HEK293T (cell line): ENCODE results near the gene RPH3AL.

Source experiments
- CTCF ChIA-PET: fragments of 350-600 bp; formaldehyde crosslinking; extraction: SDS; loops from one replicate; lab custom pipeline; 2021; ENCODE audit warnings: antibody characterized with exemption, inconsistent platforms; lab: Yijun Ruan, JAX
- POLR2A ChIA-PET: fragments of 350-600 bp; formaldehyde crosslinking; extraction: SDS; loops from one replicate; lab custom pipeline; 2020; ENCODE audit warnings: antibody characterized with exemption, inconsistent platforms; lab: Yijun Ruan, JAX
- DNase-seq: peaks from one replicate; pipeline ENCODE4 v3.0.0; 2012; ENCODE audit warnings: mixed read lengths; ENCODE audit errors: extremely low spot score
- ARNT ChIP-seq: fragments of 450-650 bp; IDR thresholded peaks from 2 replicates; pipeline ENCODE4 v1.6.1; 2017; ENCODE audit warnings: mild to moderate bottlenecking
- BHLHE40 ChIP-seq: fragments of 450-650 bp; IDR thresholded peaks from 2 replicates; pipeline ENCODE4 v1.6.1; 2016; ENCODE audit warnings: mild to moderate bottlenecking, moderate library complexity, borderline replicate concordance
- CTBP1 ChIP-seq: fragments of 450-650 bp; IDR thresholded peaks from 2 replicates; pipeline ENCODE4 v1.6.1; 2016; ENCODE audit warnings: borderline replicate concordance
- ELF4 ChIP-seq: fragments of 450-650 bp; IDR thresholded peaks from 2 replicates; pipeline ENCODE4 v1.6.1; 2017; ENCODE audit warnings: antibody characterized with exemption
- FOXA1 ChIP-seq: fragments of 450-650 bp; IDR thresholded peaks from 2 replicates; pipeline ENCODE4 v1.6.1; 2016; ENCODE audit warnings: mild to moderate bottlenecking
- FOXK2 ChIP-seq: fragments of 450-650 bp; IDR thresholded peaks from 2 replicates; pipeline ENCODE4 v1.6.1; 2016; ENCODE audit warnings: mild to moderate bottlenecking
- FOXM1 ChIP-seq: fragments of 450-650 bp; IDR thresholded peaks from 2 replicates; pipeline ENCODE4 v1.6.1; 2017; ENCODE audit warnings: mild to moderate bottlenecking, borderline replicate concordance
- HDGF ChIP-seq: fragments of 450-650 bp; IDR thresholded peaks from 2 replicates; pipeline ENCODE4 v1.6.1; 2017; ENCODE audit warnings: antibody characterized with exemption, borderline replicate concordance
- L3MBTL2 ChIP-seq: fragments of 450-650 bp; conservative IDR thresholded peaks from 2 replicates; pipeline ENCODE4 v1.6.1; 2016; ENCODE audit warnings: mild to moderate bottlenecking
- LEF1 ChIP-seq: fragments of 450-650 bp; IDR thresholded peaks from 2 replicates; pipeline ENCODE4 v1.6.1; 2017; ENCODE audit warnings: mild to moderate bottlenecking, borderline replicate concordance
- NFRKB ChIP-seq: fragments of 450-650 bp; IDR thresholded peaks from 2 replicates; pipeline ENCODE4 v1.6.1; 2016; ENCODE audit warnings: mild to moderate bottlenecking, moderate library complexity
- SP1 ChIP-seq: fragments of 450-650 bp; IDR thresholded peaks from 2 replicates; pipeline ENCODE4 v1.6.1; 2017
- SUZ12 ChIP-seq: fragments of 450-650 bp; IDR thresholded peaks from 2 replicates; pipeline ENCODE4 v1.6.1; 2016; ENCODE audit warnings: mild to moderate bottlenecking
- TARDBP ChIP-seq: fragments of 450-650 bp; IDR thresholded peaks from 2 replicates; pipeline ENCODE4 v1.6.1; 2016
- ZNF384 ChIP-seq: fragments of 450-650 bp; IDR thresholded peaks from 2 replicates; pipeline ENCODE4 v1.6.1; 2016
- TF ChIP-seq, protein P1 (sequence below): fragments of 450-650 bp; IDR thresholded peaks from 2 replicates; pipeline ENCODE4 v1.6.1; 2016

Gene RPH3AL

DNA sequence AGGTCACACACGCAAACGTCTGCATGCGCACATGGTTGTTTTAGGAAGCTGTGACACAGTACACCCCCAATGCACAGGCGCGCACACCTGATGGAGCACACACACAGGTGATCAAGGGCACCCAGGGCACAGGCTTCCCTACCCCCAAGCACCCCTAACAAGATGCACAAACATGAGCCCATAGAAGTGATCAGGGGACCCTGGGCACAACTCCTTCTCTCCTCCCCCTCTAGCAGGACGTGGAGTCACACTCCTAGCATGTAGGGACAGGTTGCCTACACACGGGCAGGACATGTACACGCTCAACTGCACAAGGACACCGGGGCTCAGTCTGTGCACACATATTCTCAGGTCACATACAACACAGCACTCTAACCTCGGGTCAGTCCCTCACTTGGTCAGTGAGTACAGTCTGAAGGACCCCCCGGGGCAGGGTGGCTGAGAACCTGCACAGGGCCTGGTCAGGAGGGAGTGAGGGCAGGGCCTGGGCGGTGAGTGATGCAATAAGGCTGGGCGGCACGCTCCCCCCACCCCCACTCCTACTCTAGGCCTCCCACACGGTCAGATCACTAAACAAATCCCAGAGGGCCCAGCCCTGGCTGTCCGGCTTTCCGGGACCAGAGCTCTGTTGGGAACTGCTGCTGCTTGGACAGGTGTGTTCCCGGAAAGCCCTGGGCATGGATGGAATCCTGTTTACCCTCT, 170.4 kb downstream of the RPH3AL start:
- DNase-seq = no peak
- ChIA-PET CTCF (no interaction called here), POLR2A (no interaction called here)
- no peak for TF ChIP-seq ELF4
- no peak for TF ChIP-seq BHLHE40
- no peak for TF ChIP-seq TARDBP
- no peak for TF ChIP-seq ARNT
- TF ChIP-seq SP1 = no peak
- TF ChIP-seq L3MBTL2 = no peak
- TF ChIP-seq SUZ12 = no peak
- no peak for TF ChIP-seq LEF1
- TF ChIP-seq NFRKB = no peak
- no peak for TF ChIP-seq ZNF384
- no peak for TF ChIP-seq FOXM1

DNA sequence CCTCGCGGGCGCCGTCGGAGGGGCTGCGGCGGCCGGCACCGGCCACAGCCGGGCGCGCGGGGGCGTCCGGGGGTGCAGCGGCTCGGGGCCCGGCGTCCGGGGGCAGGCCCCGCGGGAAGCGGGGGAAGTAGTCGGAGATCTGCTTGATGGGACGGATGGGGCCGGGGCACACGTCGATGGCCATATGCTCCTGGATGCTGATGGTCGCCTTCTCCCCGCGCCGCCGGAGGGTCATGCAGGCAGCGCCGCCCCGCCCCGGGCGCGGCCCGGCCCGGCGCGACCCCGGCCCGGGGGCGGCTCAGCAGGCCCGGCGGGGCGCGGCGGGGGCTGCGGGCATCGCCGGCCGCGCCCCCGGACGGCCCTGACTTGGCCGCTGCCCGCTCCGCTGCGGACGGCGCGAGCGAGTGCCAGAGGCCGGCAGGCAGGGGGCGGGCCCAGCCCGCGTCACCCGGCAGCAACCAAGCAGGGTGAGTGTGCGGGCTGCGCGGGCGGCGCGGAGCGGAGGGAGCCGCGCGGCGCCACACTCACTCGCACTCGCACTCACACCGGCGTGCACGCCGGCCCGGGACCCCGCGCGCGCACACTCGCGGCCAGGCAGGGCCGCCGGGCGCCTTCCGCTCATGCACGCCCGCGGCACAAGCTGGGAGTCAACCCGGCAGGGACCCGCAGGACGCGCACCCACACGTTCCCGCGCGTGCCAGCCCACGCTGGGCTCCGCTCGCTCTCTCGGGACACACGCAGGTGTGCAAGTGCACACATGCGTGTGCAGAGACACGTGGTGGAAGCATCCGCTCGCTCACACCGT, 171.2 kb downstream of the RPH3AL start, which contains the start of gene DOC2B:
Gene DOC2B (minus strand): TSS at position 406 of the 805 bp plus-strand sequence. CDS start 171 bp downstream, at position 235.
- TF ChIP-seq, protein P1, sequence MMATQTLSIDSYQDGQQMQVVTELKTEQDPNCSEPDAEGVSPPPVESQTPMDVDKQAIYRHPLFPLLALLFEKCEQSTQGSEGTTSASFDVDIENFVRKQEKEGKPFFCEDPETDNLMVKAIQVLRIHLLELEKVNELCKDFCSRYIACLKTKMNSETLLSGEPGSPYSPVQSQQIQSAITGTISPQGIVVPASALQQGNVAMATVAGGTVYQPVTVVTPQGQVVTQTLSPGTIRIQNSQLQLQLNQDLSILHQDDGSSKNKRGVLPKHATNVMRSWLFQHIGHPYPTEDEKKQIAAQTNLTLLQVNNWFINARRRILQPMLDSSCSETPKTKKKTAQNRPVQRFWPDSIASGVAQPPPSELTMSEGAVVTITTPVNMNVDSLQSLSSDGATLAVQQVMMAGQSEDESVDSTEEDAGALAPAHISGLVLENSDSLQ = no peak
- TF ChIP-seq FOXA1 (no peak), TARDBP (no peak)
- ChIA-PET CTCF (no interaction called here), POLR2A (no interaction called here)
- DNase-seq = no peak

DNA sequence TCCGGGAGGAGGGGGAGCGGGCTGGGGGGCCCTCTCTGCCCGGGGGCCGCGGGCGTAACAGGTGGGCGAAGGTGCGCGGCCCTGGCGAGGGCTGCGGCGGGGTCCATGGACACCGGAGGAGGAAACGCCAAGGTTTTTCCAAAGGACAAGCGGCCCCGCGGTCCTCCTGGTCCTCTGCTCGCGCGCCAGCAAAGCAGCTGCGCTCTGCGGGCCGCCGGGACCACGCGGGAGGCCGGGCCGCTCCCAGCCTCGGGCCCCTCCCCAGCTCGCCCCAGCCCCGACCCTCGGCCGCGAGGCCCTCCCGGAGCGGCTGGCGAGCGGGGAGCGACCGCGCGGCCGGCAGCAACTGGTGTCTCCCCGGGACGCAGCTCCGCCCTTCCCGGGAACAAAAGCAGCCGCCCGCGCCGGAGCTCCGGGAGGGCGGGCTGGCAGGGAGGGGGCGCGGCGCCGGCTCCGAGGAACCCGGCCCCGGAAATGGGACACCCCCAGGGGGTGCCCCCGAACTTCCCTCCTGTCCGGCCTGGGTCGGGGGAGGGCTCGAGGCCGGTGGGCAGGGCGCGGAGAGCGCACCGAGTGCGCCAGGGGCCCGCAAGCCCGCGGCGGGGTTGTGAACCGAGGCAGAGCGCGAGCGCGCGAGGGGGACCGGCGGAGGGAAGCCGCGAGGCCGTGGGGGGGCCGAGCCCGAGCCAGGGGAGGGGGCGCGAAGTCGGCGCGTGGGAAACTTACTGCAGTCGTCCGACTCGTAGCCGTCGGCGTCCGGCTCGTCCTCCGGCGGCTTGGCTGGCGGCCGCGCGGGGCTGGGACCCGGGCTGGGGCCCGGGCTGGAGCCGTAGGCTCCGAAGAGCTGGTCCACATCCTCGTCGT, 172.0 kb downstream of the RPH3AL start:
- POLR2A ChIA-PET = no interaction called here
- CTCF ChIA-PET = no interaction called here
- TF ChIP-seq HDGF (no peak), FOXM1 (no peak), FOXK2 (no peak), LEF1 (no peak), BHLHE40 (no peak), TARDBP (no peak), CTBP1 (no peak), FOXA1 (no peak), ELF4 (no peak), ZNF384 (no peak), ARNT (no peak), SUZ12 (no peak), NFRKB (no peak), L3MBTL2 (no peak), SP1 (no peak)
- TF ChIP-seq, protein P1 = no peak
- peak; percentile 43 for DNase-seq

DNA sequence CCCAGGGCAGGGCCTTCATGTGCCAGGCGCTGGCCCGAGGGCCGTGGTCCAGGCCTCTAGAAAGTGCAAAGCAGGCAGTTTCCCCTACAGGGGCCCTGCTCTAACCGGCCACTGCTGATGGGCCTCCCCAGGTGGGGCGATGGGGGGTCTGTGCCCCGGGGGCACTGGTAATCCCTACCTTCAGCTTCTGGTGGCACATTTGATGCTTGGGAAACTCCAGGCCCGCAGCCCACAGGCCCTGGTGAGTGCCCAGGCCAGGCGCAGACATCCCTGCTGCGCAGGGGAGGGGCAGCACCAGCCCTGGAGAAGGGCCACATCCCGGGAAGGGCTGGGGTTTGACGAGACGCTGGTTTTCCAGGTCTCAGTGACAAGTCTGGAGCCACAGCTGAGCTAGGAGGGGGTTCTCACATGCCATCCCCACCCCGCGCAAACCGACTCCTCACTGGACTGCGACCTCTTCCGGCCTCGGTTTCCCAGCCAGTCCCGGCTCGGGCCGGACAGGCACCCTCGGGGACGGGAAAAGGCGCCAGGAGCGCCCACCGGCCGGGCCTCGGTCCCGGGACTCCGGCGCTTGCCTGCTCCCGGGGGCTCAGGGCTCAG, 172.7 kb downstream of the RPH3AL start:
- CTCF ChIA-PET = interaction anchor here (0.6 to 0.7 kb wide), 2 partner anchors 129 to 479 kb away, joined by 3 read pairs; no protein-coding TSS in a partner anchor

More for the DNA sequence above, 172.7 kb downstream of the RPH3AL start:
- TF ChIP-seq HDGF (no peak), LEF1 (no peak), BHLHE40 (no peak), L3MBTL2 (no peak), CTBP1 (no peak), ARNT (no peak), SUZ12 (no peak), FOXM1 (no peak), FOXA1 (no peak), FOXK2 (no peak), NFRKB (no peak), ZNF384 (no peak), SP1 (no peak), ELF4 (no peak), TARDBP (no peak)
- TF ChIP-seq, protein P1 = no peak
- POLR2A ChIA-PET = no interaction called here
- DNase-seq = no peak
